MM.1S (cell line): Measurements from ENCODE around the gene G2E3.

ENCODE experiments used
- DNase-seq: peaks from one replicate; pipeline ENCODE4 v3.0.0-alpha.2; 2015
- H2AFZ ChIP-seq: fragments of 300-600 bp; sonication (generic); 2 replicates; pipeline ENCODE4 v1.6.0; 2016; ENCODE audit warnings: antibody characterized with exemption, low read length
- H3F3A ChIP-seq: fragments of 300-600 bp; sonication (generic); 2 replicates; pipeline ENCODE4 v1.6.1; 2016; ENCODE audit warnings: mild to moderate bottlenecking, antibody characterized with exemption, low read length, moderate library complexity, mixed read lengths; ENCODE audit not compliant: insufficient read depth
- H3K27ac ChIP-seq: fragments of 300-600 bp; sonication (generic); 2 replicates; pipeline ENCODE4 v1.5.1; 2016; ENCODE audit warnings: mild to moderate bottlenecking, low read length
- H3K27me3 ChIP-seq: fragments of 300-600 bp; sonication (generic); replicated peaks from 2 replicates; pipeline ENCODE4 v1.6.0; 2016; ENCODE audit warnings: low read length; ENCODE audit not compliant: insufficient read depth
- H3K36me3 ChIP-seq: fragments of 300-600 bp; sonication (generic); replicated peaks from 2 replicates; pipeline ENCODE4 v1.6.1; 2016; ENCODE audit warnings: mild to moderate bottlenecking, low read length, mixed read lengths; ENCODE audit not compliant: insufficient read depth
- H3K4me1 ChIP-seq: fragments of 300-600 bp; sonication (generic); 2 replicates; pipeline ENCODE4 v1.6.1; 2016; ENCODE audit warnings: low read length, mixed read lengths
- H3K4me2 ChIP-seq: fragments of 300-600 bp; sonication (generic); 2 replicates; pipeline ENCODE4 v1.6.0; 2016; ENCODE audit warnings: low read depth, low read length
- H3K4me3 ChIP-seq: fragments of 300-600 bp; sonication (generic); 2 replicates; pipeline ENCODE4 v1.5.1; 2016; ENCODE audit warnings: low read length, mixed read lengths
- H3K79me2 ChIP-seq: fragments of 300-600 bp; sonication (generic); 2 replicates; pipeline ENCODE4 v1.6.1; 2016; ENCODE audit warnings: mixed run types, low read length, mixed read lengths
- H3K9ac ChIP-seq: fragments of 300-600 bp; sonication (generic); 2 replicates; pipeline ENCODE4 v1.6.1; 2016; ENCODE audit warnings: low read length, mixed read lengths
- H3K9me2 ChIP-seq: fragments of 300-600 bp; sonication (generic); replicated peaks from 2 replicates; pipeline ENCODE4 v1.6.1; 2016; ENCODE audit warnings: mild to moderate bottlenecking, low read length, mixed read lengths; ENCODE audit not compliant: insufficient read depth
- H3K9me3 ChIP-seq: fragments of 300-600 bp; sonication (generic); replicated peaks from 2 replicates; pipeline ENCODE4 v1.6.1; 2016; ENCODE audit warnings: mild to moderate bottlenecking, low read length, mixed read lengths; ENCODE audit not compliant: insufficient read depth
- H4K20me1 ChIP-seq: fragments of 300-600 bp; sonication (generic); 2 replicates; pipeline ENCODE4 v1.6.1; 2016; ENCODE audit warnings: mild to moderate bottlenecking, low read length, moderate library complexity, mixed read lengths; ENCODE audit not compliant: insufficient read depth
- EZH2 ChIP-seq: fragments of 300-600 bp; sonication (generic); optimal IDR thresholded peaks from 2 replicates; pipeline ENCODE3; 2017; ENCODE audit warnings: low read depth, mild to moderate bottlenecking, antibody characterized with exemption, low read length, mixed read lengths
- EZH2phosphoT487 ChIP-seq: fragments of 300-600 bp; sonication (generic); IDR thresholded peaks from 2 replicates; pipeline ENCODE4 v1.6.1; 2018; ENCODE audit warnings: antibody characterized with exemption, low read length
- TF ChIP-seq, protein P1 (sequence below): fragments of 300-600 bp; sonication (generic); IDR thresholded peaks from 2 replicates; pipeline ENCODE4 v1.5.1; 2016; ENCODE audit warnings: antibody characterized with exemption, low read length, mixed read lengths

G2E3 gene

DNA sequence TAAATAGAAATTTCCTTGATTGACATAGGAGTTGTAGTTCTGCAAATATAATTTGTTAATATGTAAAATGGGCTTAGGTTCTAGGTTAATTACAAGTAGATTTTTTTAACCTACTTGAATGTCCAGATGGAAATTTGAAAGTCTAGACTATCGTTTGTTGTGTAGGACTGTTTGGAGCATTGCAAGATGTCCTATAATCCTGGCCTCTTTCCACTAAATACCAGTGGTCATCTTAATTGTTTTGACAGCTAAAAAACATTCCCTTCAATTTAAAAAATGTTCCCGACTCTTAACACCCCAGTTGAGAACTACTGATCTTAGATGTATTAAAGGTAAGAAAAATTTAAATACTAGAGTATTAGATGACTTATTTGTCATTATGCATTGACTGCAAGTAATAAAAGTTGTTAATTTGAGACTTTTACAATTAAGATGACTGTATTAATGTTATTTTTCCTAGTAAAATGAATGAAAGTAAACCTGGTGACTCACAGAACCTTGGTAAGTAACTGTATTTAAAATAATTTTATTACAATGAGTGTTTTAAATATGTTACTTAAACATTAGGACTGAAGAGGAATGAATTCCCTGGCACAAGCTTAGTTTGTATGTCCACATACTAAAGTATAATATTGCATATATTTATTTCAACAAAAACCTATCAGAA, 21.8 kb downstream of the G2E3 start:
- no peak for DNase-seq
- H3K36me3 ChIP-seq: no peaks in the 10 kb centered on the region

DNA sequence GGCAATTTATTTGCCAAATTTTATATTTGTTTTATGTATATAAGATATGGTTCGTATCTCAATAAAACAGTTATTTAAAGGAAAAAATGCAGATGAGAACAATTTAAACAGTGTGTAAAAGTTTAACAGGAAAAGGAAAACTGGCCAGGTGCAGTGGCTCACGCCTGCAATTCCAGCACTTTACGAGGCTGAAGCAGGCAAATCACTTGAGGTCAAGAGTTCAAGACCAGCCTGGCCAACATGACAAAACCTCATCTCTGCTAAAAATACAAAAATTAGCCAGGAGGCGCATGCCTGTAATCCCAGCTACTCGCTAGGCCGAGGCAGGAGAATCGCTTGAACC, 22.3 kb downstream of the G2E3 start:
- DNase-seq: no peak
- no peaks in the 10 kb centered on the region for H3K27me3 ChIP-seq
- no peak overlapping the region for H3K4me2 ChIP-seq
- H3K9me2 ChIP-seq: no peaks in the 10 kb centered on the region
- H4K20me1 ChIP-seq: no peaks in the 10 kb centered on the region
- peaks cover 84% of the 10 kb centered on the region for H3K79me2 ChIP-seq
- H3K4me3 ChIP-seq: no peak overlapping the region
- H3K9me3 ChIP-seq: no peaks in the 10 kb centered on the region
- TF ChIP-seq EZH2 (no peak), EZH2phosphoT487 (no peak)
- TF ChIP-seq, protein P1, sequence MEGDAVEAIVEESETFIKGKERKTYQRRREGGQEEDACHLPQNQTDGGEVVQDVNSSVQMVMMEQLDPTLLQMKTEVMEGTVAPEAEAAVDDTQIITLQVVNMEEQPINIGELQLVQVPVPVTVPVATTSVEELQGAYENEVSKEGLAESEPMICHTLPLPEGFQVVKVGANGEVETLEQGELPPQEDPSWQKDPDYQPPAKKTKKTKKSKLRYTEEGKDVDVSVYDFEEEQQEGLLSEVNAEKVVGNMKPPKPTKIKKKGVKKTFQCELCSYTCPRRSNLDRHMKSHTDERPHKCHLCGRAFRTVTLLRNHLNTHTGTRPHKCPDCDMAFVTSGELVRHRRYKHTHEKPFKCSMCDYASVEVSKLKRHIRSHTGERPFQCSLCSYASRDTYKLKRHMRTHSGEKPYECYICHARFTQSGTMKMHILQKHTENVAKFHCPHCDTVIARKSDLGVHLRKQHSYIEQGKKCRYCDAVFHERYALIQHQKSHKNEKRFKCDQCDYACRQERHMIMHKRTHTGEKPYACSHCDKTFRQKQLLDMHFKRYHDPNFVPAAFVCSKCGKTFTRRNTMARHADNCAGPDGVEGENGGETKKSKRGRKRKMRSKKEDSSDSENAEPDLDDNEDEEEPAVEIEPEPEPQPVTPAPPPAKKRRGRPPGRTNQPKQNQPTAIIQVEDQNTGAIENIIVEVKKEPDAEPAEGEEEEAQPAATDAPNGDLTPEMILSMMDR: no peak
- no peaks in the 10 kb centered on the region for H3K4me1 ChIP-seq
- no peaks in the 10 kb centered on the region for H3K36me3 ChIP-seq
- no peaks in the 10 kb centered on the region for H3F3A ChIP-seq
- no peak overlapping the region for H2AFZ ChIP-seq
- no peak overlapping the region for H3K27ac ChIP-seq
- no peak overlapping the region for H3K9ac ChIP-seq

More for the DNA sequence above, 21.8 kb downstream of the G2E3 start:
- Histone ChIP-seq H3K4me3 (no peak overlapping the region), H2AFZ (no peak overlapping the region), H3K9me3 (no peaks in the 10 kb centered on the region), H3K27me3 (no peaks in the 10 kb centered on the region), H3F3A (no peaks in the 10 kb centered on the region), H3K79me2 (peaks cover 84% of the 10 kb centered on the region), H3K27ac (no peak overlapping the region), H3K4me1 (no peaks in the 10 kb centered on the region), H4K20me1 (no peaks in the 10 kb centered on the region), H3K9me2 (no peaks in the 10 kb centered on the region), H3K9ac (no peak overlapping the region), H3K4me2 (no peak overlapping the region)
- TF ChIP-seq EZH2 (no peak), EZH2phosphoT487 (no peak)
- TF ChIP-seq, protein P1: no peak

DNA sequence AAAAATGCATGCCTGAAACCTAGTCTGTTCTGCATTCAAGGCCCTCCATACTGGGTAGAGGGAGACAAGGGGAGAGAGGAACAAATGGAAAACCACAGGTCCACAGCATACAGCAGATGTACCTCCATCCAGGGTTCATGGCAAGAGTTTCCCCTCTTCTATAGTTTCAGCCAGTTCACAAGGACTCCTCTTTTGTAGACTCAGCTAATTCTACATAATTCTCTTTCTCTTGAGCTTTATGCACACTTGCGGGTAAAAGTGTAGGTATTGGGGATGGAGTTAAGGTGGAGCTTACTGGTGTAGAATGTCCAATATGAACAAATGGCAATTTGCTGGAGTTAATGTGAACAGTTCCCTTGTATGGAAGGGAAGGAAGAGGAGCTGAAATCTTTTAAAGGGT, 23.4 kb downstream of the G2E3 start:
- Histone ChIP-seq H3K79me2 (peaks cover 76% of the 10 kb centered on the region), H3K9me2 (no peaks in the 10 kb centered on the region), H3K9me3 (no peaks in the 10 kb centered on the region), H3K9ac (no peak overlapping the region), H4K20me1 (no peaks in the 10 kb centered on the region), H2AFZ (no peak overlapping the region), H3K27me3 (no peaks in the 10 kb centered on the region), H3K27ac (no peak overlapping the region), H3K36me3 (no peaks in the 10 kb centered on the region), H3K4me1 (no peaks in the 10 kb centered on the region), H3K4me3 (no peak overlapping the region), H3F3A (no peaks in the 10 kb centered on the region), H3K4me2 (no peak overlapping the region)
- DNase-seq: no peak
- TF ChIP-seq EZH2phosphoT487: no peak
- no peak for TF ChIP-seq EZH2
- TF ChIP-seq, protein P1: no peak
